PC-3 (cell line): ENCODE data around the gene NHSL1. TPM values are rescaled to one million over a fixed set of nuclear protein-coding genes. Genes with fewer than 3 reads are reported as not detected.

ENCODE experiments used
- ATAC-seq: fragments of 200-7000 bp; cut with Tn5 transposase; 2 replicates; pipeline ENCODE4 v1.9.1; 2020; ENCODE audit warnings: mild to moderate bottlenecking, moderate library complexity
- BruUV-seq: library from RNA; stranded (reverse); fragments of 400-500 nt; replicated peaks from 2 replicates; lab custom pipeline; 2021; lab: Mats Ljungman, UMichigan
- CTCF ChIA-PET: fragments of 300-600 bp; sonication (Branson Sonifier 250); formaldehyde crosslinking; loops from one replicate; lab custom pipeline; 2022; ENCODE audit warnings: antibody characterized with exemption; lab: Charles Lee
- POLR2A ChIA-PET: fragments of 300-600 bp; sonication (Branson Sonifier 250); formaldehyde crosslinking; loops from one replicate; lab custom pipeline; 2022; ENCODE audit warnings: antibody characterized with exemption; ENCODE audit not compliant: unreplicated experiment; lab: Charles Lee
- DNase-seq: peaks from one replicate; pipeline ENCODE4 v3.0.0-alpha.2; 2015
- H2AFZ ChIP-seq: fragments of 300-600 bp; sonication (generic); 2 replicates; pipeline ENCODE4 v1.6.0; 2016; ENCODE audit warnings: antibody characterized with exemption, low read length
- H3F3A ChIP-seq: fragments of 300-600 bp; sonication (generic); one replicate; pipeline ENCODE4 v1.6.0; 2017; ENCODE audit warnings: antibody characterized with exemption, low read length, control low read depth, mild to moderate bottlenecking; ENCODE audit not compliant: unreplicated experiment
- H3K27ac ChIP-seq: fragments of 300-600 bp; sonication (generic); 2 replicates; pipeline ENCODE4 v1.5.1; 2016; ENCODE audit warnings: mild to moderate bottlenecking, low read length
- H3K27me3 ChIP-seq: fragments of 300-600 bp; sonication (generic); 2 replicates; pipeline ENCODE4 v1.6.1; 2016; ENCODE audit warnings: low read length, mixed read lengths
- H3K36me3 ChIP-seq: fragments of 300-600 bp; sonication (generic); 2 replicates; pipeline ENCODE4 v1.6.1; 2016; ENCODE audit warnings: low read depth, mixed run types, low read length, mixed read lengths
- H3K4me1 ChIP-seq: fragments of 300-600 bp; sonication (generic); 2 replicates; pipeline ENCODE4 v1.5.1; 2016; ENCODE audit warnings: low read length; ENCODE audit not compliant: insufficient read depth
- H3K4me2 ChIP-seq: fragments of 300-600 bp; sonication (generic); 2 replicates; pipeline ENCODE4 v1.6.0; 2016; ENCODE audit warnings: low read length
- H3K4me3 ChIP-seq: fragments of 300-600 bp; sonication (generic); 2 replicates; pipeline ENCODE4 v1.5.1; 2016; ENCODE audit warnings: mild to moderate bottlenecking, low read length, mixed read lengths
- H3K79me2 ChIP-seq: fragments of 300-600 bp; sonication (generic); 2 replicates; pipeline ENCODE4 v1.6.1; 2017; ENCODE audit warnings: low read length, mixed read lengths
- H3K9ac ChIP-seq: fragments of 300-600 bp; sonication (generic); 2 replicates; pipeline ENCODE4 v1.6.0; 2016; ENCODE audit warnings: mild to moderate bottlenecking, low read length
- H3K9me2 ChIP-seq: fragments of 300-600 bp; sonication (generic); replicated peaks from 2 replicates; pipeline ENCODE4 v1.6.1; 2016; ENCODE audit warnings: mixed run types, low read length, mixed read lengths
- H3K9me3 ChIP-seq: fragments of 300-600 bp; sonication (generic); 2 replicates; pipeline ENCODE4 v1.6.1; 2016; ENCODE audit warnings: low read length, mixed read lengths
- H4K20me1 ChIP-seq: fragments of 300-600 bp; sonication (generic); 2 replicates; pipeline ENCODE4 v1.6.1; 2016; ENCODE audit warnings: low read length, mixed read lengths
- EZH2 ChIP-seq: fragments of 300-600 bp; sonication (generic); IDR thresholded peaks from one replicate; pipeline ENCODE4 v1.6.1; 2017; ENCODE audit warnings: antibody characterized with exemption, mild to moderate bottlenecking, low read length; ENCODE audit not compliant: unreplicated experiment
- EZH2phosphoT487 ChIP-seq: fragments of 300-600 bp; sonication (generic); IDR thresholded peaks from 2 replicates; pipeline ENCODE4 v1.6.1; 2018; ENCODE audit warnings: mild to moderate bottlenecking, antibody characterized with exemption, low read length, borderline replicate concordance
- intact Hi-C: fragments of 100-400 bp; cut with micrococcal nuclease; formaldehyde crosslinking; loops from 2 replicates; pipeline ENCODE4 v1.9.0; 2023
- total RNA-seq: library from RNA; depleted of rRNA; stranded (reverse); fragments of >200 nt; gene quantifications from 2 replicates; pipeline ENCODE4 v1.2.3, GENCODE V29; 2014
- TF ChIP-seq, protein P1 (sequence below): fragments of 300-600 bp; sonication (generic); conservative IDR thresholded peaks from 2 replicates; pipeline ENCODE4 v1.5.1; 2017; ENCODE audit warnings: antibody characterized with exemption, low read depth, mild to moderate bottlenecking, low read length

Gene NHSL1
- total RNA-seq, 1 experiment from 2014 or later, result 4.8 TPM

DNA sequence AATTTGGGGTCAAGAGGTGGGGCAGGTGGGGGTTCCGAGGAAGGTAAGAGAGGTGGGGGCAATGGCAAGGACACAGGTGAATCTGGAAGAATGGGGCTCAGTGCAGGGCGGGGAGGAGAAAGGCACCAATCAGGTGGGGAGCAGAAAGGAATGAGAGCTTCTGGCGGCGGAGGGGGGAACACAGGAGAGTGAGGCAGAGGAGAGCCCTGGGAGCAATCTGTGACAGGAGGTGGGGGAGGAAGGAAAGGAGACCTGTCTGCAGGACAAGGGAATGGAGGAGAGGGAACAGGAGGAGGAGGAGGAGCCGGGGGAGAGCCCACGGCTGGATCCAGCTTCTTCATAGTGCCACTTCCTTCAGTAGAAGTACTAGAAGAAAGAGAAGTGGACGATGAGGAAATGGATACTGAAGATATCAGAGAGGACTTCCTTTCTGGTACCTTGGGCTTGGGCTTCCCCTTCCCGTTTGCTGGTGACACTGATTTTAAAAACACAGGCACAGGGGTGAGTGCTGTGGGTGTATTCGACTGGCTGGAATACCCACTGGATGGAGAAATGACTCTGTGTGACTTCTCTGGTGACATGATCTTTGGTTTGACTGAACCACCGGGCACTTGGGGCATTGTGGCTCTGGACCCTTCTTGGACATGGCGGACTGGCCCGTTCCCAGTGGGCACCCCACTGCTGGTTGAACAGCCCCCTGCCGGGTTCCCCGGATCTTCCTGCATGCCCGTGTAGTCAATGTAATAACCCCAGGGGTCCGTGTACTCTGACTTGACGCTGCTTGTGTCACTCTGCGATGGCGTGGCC lies 67.8 kb downstream of the NHSL1 start:
- H3K9me2 ChIP-seq, result no peaks in the 10 kb centered on the region
- H3K4me1 ChIP-seq, result no peaks in the 10 kb centered on the region
- POLR2A ChIA-PET, result interaction anchor here (0.6 kb wide), 1 partner anchor 16 kb away, joined by 12 read pairs; no protein-coding TSS in a partner anchor
- H3K9ac ChIP-seq, result no peak overlapping the region
- TF ChIP-seq EZH2phosphoT487 (no peak), EZH2 (no peak)
- TF ChIP-seq, protein P1, sequence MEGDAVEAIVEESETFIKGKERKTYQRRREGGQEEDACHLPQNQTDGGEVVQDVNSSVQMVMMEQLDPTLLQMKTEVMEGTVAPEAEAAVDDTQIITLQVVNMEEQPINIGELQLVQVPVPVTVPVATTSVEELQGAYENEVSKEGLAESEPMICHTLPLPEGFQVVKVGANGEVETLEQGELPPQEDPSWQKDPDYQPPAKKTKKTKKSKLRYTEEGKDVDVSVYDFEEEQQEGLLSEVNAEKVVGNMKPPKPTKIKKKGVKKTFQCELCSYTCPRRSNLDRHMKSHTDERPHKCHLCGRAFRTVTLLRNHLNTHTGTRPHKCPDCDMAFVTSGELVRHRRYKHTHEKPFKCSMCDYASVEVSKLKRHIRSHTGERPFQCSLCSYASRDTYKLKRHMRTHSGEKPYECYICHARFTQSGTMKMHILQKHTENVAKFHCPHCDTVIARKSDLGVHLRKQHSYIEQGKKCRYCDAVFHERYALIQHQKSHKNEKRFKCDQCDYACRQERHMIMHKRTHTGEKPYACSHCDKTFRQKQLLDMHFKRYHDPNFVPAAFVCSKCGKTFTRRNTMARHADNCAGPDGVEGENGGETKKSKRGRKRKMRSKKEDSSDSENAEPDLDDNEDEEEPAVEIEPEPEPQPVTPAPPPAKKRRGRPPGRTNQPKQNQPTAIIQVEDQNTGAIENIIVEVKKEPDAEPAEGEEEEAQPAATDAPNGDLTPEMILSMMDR, result no peak
- H3K9me3 ChIP-seq, result no peaks in the 10 kb centered on the region
- no peaks in the 10 kb centered on the region for H3F3A ChIP-seq
- intact Hi-C loops, result no loop called here
- DNase-seq (no peak), ATAC-seq (no peak)
- H3K79me2 ChIP-seq, result no peaks in the 10 kb centered on the region
- no peaks in the 10 kb centered on the region for H4K20me1 ChIP-seq
- H3K4me3 ChIP-seq, result no peak overlapping the region
- no peak overlapping the region for H3K27ac ChIP-seq
- BruUV-seq, result no TSS peak
- H3K36me3 ChIP-seq, result no peaks in the 10 kb centered on the region
- H2AFZ ChIP-seq, result no peak overlapping the region
- H3K4me2 ChIP-seq, result no peak overlapping the region
- H3K27me3 ChIP-seq, result no peaks in the 10 kb centered on the region
- CTCF ChIA-PET, result no interaction called here

DNA sequence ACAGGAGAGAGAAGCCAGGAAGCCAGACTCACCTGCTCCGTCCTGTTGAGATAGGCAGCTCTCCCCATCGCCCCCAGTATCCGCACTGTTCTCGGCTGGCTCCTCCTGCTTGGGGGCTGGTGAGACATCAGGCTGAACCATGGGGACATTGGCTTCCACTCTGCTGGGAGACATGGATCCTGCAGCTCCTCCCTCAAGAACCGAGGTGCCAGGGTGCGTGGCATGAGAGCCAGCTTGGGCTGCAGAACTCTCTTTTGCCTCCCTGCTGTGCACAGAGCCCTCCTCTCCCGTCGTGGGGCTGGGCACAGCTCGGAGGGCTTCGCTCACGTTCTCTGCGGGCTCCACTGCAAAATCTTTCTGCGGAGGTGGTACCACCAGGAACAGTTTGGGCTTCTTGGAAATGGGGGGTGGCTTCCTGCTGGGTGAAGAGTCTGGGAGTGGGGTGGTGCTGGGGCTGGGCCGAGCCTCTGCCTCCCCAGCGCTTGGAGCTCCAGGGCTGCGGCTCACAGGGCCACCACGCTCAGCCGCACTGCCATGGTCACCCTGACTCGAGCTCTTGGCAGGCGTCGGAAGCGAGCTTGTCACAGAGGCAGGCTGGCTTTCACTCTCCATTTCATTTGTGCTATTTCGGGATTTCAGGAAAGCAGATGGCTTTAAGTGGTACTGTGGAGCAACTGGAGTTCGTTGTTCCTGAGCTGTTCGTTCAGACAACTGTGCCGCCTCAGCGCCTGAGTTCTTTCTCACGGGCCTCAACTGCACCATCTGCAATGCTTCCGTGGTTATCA lies 68.7 kb downstream of the NHSL1 start:
- ATAC-seq, result no peak
- Histone ChIP-seq H3K4me3 (no peak overlapping the region), H3K9me3 (no peaks in the 10 kb centered on the region), H3K9ac (no peak overlapping the region), H2AFZ (no peak overlapping the region), H3K9me2 (no peaks in the 10 kb centered on the region), H3K4me1 (no peaks in the 10 kb centered on the region), H3K27me3 (no peaks in the 10 kb centered on the region), H3K36me3 (no peaks in the 10 kb centered on the region), H3K27ac (no peak overlapping the region), H3K79me2 (no peaks in the 10 kb centered on the region), H3K4me2 (no peak overlapping the region), H4K20me1 (no peaks in the 10 kb centered on the region), H3F3A (no peaks in the 10 kb centered on the region)
- TF ChIP-seq EZH2 (no peak), EZH2phosphoT487 (no peak)
- TF ChIP-seq, protein P1, result no peak
- no TSS peak for BruUV-seq
- no peak for DNase-seq
- intact Hi-C loops, result no loop called here
- POLR2A ChIA-PET, result interaction anchor here (0.6 kb wide), 1 partner anchor 17 kb away, joined by 12 read pairs; no protein-coding TSS in a partner anchor
- CTCF ChIA-PET, result interaction anchor here (1.7 kb wide), 1 partner anchor 87 kb away, joined by 4 read pairs; no protein-coding TSS in a partner anchor
